Measurements from ENCODE around the gene FLNA. TPM values are rescaled to one million over a fixed set of nuclear protein-coding genes. Genes with fewer than 3 reads are reported as not detected.
A peak's percentile ranks its signal among the peaks of the same experiment; 100 is the strongest.

FLNA gene
- total RNA-seq, 2 donors from 2014 or later, result 5,571 to 6,731 TPM

- intact Hi-C loops (cut with DNase I), result no loop called here
- DNase-seq (ENCODE audit: low spot score), result peak; percentile 98
These were observed 4.5 kb upstream of the FLNA start, which contains the start of gene EMD for GRCh38 chrX:154378799-154379568. Gene EMD, plus strand, starts transcription at chrX:154379295. Its CDS starts 190 bp downstream, at chrX:154379485.

GRCh38 chrX:154378059-154378798 is 3.8 kb upstream of the FLNA start:
- no peak for DNase-seq (ENCODE audit: low spot score)
- intact Hi-C loops (cut with DNase I), result no loop called here

GRCh38 chrX:154376774-154377173 is 2.3 kb upstream of the FLNA start:
- intact Hi-C loops (cut with DNase I), result no loop called here
- DNase-seq (ENCODE audit: low spot score), result no peak

GRCh38 chrX:154375156-154375504 is 696 bp upstream of the FLNA start:
- intact Hi-C loops (cut with DNase I), result no loop called here
- DNase-seq (ENCODE audit: low spot score), result no peak

- intact Hi-C loops (cut with DNase I), result no loop called here
- no peak for DNase-seq (ENCODE audit: low spot score)
These were observed 811 bp downstream of the FLNA start for GRCh38 chrX:154373340-154374306.

GRCh38 chrX:154372612-154373022 is 1.8 kb downstream of the FLNA start:
- intact Hi-C loops (cut with DNase I), result no loop called here
- no peak for DNase-seq (ENCODE audit: low spot score)

GRCh38 chrX:154371789-154372300 is 2.6 kb downstream of the FLNA start:
- DNase-seq (ENCODE audit: low spot score), result no peak
- intact Hi-C loops (cut with DNase I), result no loop called here

- intact Hi-C loops (cut with DNase I), result no loop called here
- DNase-seq (ENCODE audit: low spot score), result peak; percentile 98
These were observed 3.2 kb downstream of the FLNA start for GRCh38 chrX:154371017-154371788.

- DNase-seq (ENCODE audit: low spot score), result no peak
- intact Hi-C loops (cut with DNase I), result no loop called here
These were observed 4.0 kb downstream of the FLNA start for GRCh38 chrX:154370300-154371016.

- intact Hi-C loops (cut with DNase I), result no loop called here
- peak; percentile 94 for DNase-seq (ENCODE audit: low spot score)
These were observed 4.8 kb downstream of the FLNA start for GRCh38 chrX:154369449-154370299.

GRCh38 chrX:154368630-154369448 is 5.6 kb downstream of the FLNA start:
- intact Hi-C loops (cut with DNase I), result no loop called here
- peak; percentile 95 for DNase-seq (ENCODE audit: low spot score)

GRCh38 chrX:154367474-154368308 is 6.7 kb downstream of the FLNA start:
- intact Hi-C loops (cut with DNase I), result no loop called here
- no peak for DNase-seq (ENCODE audit: low spot score)

GRCh38 chrX:154366666-154367055 is 7.8 kb downstream of the FLNA start:
- intact Hi-C loops (cut with DNase I), result no loop called here
- DNase-seq (ENCODE audit: low spot score), result no peak

GRCh38 chrX:154365997-154366665 is 8.3 kb downstream of the FLNA start:
- intact Hi-C loops (cut with DNase I), result no loop called here
- DNase-seq (ENCODE audit: low spot score), result no peak

GRCh38 chrX:154365052-154365600 is 9.3 kb downstream of the FLNA start:
- DNase-seq (ENCODE audit: low spot score), result no peak
- intact Hi-C loops (cut with DNase I), result no loop called here

Measured in posterior vena cava (tissue), 2 donors.